Activated T-cell treated with anti-CD3 and anti-CD28 coated beads for 1 hour (primary cell): ENCODE results near the gene CMSS1.

Source experiments
- DNase-seq: peaks from one replicate; pipeline ENCODE4 v3.0.0-alpha.2; 2020; ENCODE audit warnings: low read depth

CMSS1 gene

GRCh38 chr3:99934975-99935797, 117.5 kb downstream of the CMSS1 start:
- no peak for DNase-seq

DNA sequence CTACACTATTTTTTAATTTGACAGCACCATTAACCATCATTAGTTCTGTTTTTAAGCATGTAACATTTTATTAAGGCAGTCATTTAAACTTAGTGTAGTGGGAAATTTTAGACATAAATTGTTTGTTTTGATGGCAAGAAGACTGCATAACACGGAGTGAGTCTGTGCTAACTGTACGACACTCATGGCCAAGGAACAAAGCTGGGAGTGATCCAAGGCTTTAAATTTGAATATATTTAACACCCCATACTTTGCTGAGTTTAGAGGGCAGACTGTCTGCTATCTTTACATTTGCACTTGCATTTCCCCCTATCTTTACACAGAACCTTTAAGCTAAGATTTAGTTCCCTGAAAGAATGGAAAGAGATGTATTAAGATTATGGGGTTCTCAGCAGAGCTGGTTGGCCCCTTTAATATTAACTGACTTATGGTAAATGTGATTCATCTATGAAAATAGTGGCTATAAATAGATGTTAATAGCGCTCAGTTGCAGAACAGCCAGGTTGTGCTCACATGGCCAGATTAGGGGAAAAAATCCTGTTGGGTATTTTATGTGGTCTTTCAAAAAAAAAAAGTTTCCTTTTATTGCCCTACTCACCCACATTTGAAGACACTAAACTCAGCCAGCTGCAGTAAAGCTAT, 120.7 kb downstream of the CMSS1 start:
- no peak for DNase-seq

DNA sequence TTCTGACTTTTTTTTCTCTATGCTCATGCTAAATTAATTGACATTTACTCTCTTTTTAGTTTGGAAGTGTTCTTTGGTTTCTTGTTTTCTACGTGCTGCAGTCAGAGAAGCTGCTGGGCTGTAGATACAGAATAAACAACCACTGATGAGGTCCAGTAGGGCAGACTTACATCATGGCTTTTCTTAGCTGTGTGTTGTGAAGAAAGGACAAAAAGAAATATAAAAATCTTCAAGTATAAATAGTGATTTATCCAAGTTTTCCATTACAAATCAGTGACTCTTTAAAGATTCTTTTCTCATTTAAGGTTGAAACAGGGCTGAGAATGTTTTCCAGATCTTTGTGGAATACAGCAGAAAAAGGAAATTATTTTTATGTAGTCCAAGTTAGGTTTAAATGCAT, 122.2 kb downstream of the CMSS1 start:
- DNase-seq, result no peak

- DNase-seq, result no peak
Measured at GRCh38 chr3:99940350-99940749, 122.7 kb downstream of the CMSS1 start.

DNA sequence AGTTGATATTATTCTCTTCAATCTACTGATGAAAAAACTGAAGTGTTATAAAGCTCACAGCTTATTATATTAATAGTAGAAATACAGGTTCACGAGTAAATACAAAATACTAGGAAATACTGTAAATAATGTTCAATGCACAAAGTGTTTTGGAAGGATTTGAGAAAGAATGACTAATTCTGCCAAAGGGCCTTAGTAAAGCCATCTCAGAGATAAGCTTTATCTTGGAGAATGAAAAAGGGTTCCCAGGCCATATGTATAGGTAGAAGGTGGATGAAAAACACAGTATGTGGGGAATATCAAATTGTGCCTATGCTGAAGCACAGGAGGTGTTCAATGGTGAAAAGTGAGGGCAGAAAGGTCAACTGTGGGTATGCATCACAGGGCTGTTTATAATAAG, 123.5 kb downstream of the CMSS1 start:
- no peak for DNase-seq

- no peak for DNase-seq
Measured at GRCh38 chr3:99943931-99944761, 126.5 kb downstream of the CMSS1 start.

DNA sequence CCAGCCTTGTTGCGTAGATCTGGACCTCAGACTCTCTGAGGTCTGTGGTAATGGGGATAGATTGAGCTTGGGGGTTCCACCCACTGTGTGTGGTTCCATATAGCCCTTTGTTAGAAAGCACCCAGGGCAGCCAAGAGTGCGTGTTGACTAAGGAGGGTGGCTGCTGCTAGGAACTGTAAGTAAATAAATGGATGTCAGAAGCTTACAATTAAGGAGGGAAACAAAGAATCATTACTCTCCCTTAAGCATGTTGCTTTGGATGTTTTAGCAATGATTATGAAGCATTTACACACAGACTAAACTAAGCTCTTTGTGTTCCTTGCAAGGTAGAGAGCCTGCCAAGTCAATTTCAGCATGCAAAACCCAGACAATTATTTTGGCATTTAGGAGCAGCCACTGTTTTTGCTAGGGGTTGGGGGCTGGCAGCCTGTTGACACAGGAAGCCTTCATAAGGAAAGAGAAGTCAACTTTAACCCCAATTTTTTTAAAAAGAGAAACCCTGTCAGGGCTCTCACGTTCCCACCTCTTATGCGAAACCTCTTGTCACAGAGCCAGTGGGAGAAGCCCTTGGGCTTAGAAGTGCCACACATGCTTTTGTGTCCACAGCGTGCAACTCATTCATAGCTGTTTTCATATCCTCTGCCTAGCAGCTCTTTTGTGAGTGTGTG, 127.8 kb downstream of the CMSS1 start:
- DNase-seq, result no peak

GRCh38 chr3:99947356-99947755, 129.7 kb downstream of the CMSS1 start:
- no peak for DNase-seq

GRCh38 chr3:99948467-99949089, 130.9 kb downstream of the CMSS1 start:
- DNase-seq, result no peak

- no peak for DNase-seq
Measured at GRCh38 chr3:99949956-99950670, 132.5 kb downstream of the CMSS1 start.

GRCh38 chr3:99950921-99951320, 133.3 kb downstream of the CMSS1 start:
- no peak for DNase-seq

- no peak for DNase-seq
Measured at GRCh38 chr3:99951701-99952100, 134.0 kb downstream of the CMSS1 start.

DNA sequence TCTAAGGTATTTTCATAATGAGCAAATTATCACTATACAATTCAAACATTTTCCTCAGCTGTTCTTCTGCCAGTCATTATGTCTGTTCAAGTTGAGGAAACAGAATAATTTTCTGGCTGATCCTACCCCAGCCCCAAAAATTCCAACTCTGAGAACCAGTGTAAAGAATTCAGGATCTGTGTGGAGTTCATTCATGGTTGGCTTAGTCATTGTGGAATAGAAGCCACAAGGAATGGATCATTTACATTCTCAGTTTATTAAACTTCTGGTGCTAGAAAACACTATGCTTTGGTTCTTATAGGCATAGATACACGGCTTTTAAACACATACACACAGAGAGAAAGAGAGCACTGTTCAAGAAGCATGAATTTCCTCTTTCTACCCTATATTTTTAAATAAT, 134.6 kb downstream of the CMSS1 start:
- DNase-seq, result no peak

DNA sequence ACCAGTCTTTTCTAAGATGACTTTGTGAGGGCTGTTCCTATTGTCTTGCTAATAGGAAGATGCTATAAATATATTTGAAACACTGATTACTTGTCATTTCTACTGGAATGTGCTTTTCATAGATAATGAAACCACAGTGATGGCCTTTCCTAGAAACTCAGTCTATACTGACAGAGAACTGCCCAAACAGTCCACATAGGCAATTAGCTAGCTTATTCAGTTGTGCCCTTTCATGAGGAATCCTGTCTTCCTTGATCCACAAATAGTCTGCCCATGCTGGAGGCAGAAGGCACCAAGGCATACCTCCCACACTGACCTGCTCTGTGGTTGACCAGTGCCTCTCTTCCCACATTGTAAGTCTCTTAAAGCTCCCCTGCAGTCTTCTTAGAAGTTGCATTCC, 135.9 kb downstream of the CMSS1 start:
- DNase-seq, result no peak

DNA sequence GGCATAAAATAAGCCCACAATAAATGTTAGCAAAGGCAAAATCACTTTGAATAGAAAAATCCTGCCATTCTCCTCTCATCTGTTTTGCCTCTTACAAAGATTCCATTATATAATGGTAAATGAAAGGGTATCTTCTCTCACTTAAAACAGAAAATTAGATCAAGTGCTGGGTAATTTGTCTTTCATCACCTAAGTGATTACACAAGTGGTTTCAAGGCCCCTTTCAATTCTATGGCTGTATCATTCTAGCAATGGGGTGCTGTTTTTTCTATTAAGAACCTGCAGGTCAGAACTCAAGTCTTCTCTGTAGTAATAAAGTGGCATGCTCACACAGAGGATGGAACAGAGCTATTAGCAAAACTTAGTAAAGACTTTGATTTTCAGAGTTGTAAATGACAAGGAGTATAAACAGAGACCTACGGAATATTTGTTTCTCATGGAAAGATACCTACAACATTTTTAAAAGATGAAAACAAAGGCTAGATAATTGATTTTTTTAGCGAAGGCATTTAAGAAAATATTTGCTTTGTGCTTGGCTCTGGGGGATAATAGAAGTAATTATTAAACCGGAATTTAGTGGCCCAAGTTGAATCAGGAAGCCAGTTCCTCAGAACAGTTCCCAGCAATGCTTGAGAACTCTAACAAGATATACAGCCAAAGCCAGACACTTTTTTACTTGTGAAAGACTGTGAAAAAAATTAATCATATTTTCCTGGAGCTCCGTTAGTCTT, 137.4 kb downstream of the CMSS1 start:
- no peak for DNase-seq

DNA sequence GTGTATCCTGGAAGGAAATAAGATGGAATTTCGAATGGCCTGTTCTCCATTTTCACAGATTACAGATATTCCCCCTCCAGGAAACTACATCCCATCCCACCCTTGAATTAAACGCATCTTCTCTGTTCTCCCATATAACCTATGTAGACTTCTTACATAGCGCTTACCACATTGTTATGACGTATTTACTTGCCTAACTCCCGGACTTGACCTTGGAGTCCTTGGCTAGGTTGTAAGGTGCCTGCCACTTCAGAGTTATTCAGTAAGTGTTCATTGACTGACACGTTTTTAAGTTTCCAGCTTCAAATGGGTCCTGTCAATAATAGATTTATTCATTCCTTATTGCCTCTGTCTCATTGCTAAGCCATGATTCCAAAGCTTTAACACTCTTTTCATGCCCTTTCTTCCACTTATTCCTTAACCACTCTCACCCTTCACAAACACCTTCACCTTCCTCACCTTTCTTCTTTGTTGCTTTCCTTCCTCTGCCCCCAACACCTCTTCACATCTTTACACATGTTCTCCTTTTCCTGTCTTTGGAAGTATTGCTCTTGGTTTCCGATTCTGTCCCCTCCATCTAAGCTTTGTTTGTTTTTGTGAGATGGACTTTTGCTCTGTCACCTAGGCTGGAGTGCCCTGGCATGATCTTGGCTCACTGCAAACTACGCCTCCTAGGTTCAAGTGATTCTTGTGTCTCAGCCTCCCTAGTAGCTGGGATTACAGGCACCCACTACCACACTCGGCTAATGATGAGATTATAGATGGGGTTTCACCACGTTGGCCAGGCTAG, 138.3 kb downstream of the CMSS1 start:
- no peak for DNase-seq

GRCh38 chr3:99957151-99957796, 139.6 kb downstream of the CMSS1 start:
- DNase-seq, result no peak

DNA sequence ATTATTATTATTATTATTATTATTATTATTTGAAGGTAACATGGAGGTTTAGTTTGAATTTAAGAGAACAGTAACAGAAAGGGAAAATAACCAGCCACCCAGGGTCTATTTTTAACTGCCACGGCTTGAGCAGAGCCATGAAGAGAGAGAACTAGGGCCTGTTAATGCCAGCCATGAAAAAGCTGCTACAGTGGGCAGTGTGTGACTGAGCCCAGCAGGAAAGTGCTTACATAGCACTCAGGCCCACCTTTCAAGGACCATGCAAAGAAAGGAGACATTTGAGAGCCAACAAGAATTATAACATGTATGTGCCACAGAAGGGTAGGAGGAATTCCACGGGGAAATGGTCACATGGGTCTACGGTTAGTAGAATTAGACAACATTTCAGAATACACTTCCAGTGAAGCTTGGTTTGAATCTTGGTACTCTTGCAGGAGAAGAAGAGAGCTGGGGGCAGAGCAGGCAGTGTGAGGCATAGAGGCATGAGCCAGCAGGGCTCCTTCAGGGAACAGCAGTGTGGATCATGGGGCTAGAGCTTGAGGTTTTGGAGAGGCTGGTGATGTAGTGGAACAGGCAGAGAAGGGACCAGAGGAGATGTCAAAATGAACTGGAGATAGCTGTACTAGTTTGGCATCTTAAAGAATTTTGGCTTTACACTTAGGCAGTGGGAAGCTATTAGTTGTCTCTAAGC, 140.7 kb downstream of the CMSS1 start:
- DNase-seq, result no peak
